ENCODE results near the gene FARS2. TPM values are rescaled to one million over a fixed set of nuclear protein-coding genes. Genes with fewer than 3 reads are reported as not detected.

The FARS2 gene
- total and polyA plus RNA-seq, 2 donors (not counting 1 experiment from before 2014, with no cell fraction given) = 33.0 to 35.5 TPM

- POLR2A ChIA-PET = no interaction called here
- no peak overlapping the region for H3K27ac Mint-ChIP-seq
- H3K9me3 Mint-ChIP-seq (ENCODE audit: insufficient read depth) = no peaks in the 10 kb centered on the region
- peaks cover 18% of the 10 kb centered on the region for H3K4me1 Mint-ChIP-seq
- Histone ChIP-seq H2AFZ (ENCODE audit: insufficient read depth, low read depth, low read length, poor library complexity, severe bottlenecking) (no peak overlapping the region), H3K9ac (ENCODE audit: low read length) (no peak overlapping the region), H3K4me3 (ENCODE audit: control extremely low read depth in 1 of 5, extremely low read depth in 1 of 5, insufficient read depth in 1 of 5, low read depth in 2 of 5, low read length in 4 of 5) (no peak overlapping the region), H3K9me3 (ENCODE audit: control extremely low read depth in 1 of 3, control insufficient read depth in 2 of 3, insufficient read depth in 1 of 3, low read length in 2 of 3) (no peaks in the 10 kb centered on the region), H4K20me1 (ENCODE audit: control insufficient read depth, insufficient read depth, low read length, poor library complexity, severe bottlenecking) (no peaks in the 10 kb centered on the region), H3K79me2 (ENCODE audit: control insufficient read depth, insufficient read depth, low read length) (no peaks in the 10 kb centered on the region), H3K27ac (ENCODE audit: low read length in 2 of 2) (no peak overlapping the region), H3K27me3 (replicated peaks in 1 of 4; ENCODE audit: control extremely low read depth in 1 of 4, control insufficient read depth in 3 of 4, insufficient read depth in 4 of 4, low read length in 3 of 4) (no peaks in the 10 kb centered on the region), H3K36me3 (replicated peaks in 1 of 2; ENCODE audit: control extremely low read depth in 1 of 2, control insufficient read depth in 1 of 2, extremely low read depth in 1 of 2, insufficient read depth in 2 of 2, low read length in 1 of 2) (no peaks in the 10 kb centered on the region), H3K4me1 (ENCODE audit: control insufficient read depth in 2 of 2, insufficient read depth in 2 of 2, low read length in 2 of 2) (peaks cover 5% of the 10 kb centered on the region in 2 donors), H3K4me2 (replicated peaks; ENCODE audit: low read depth, low read length, poor library complexity, severe bottlenecking) (no peak overlapping the region)
- no peaks in the 10 kb centered on the region for H3K27me3 Mint-ChIP-seq
- H3K4me3 Mint-ChIP-seq = no peak overlapping the region
- TF ChIP-seq CTCF (IDR thresholded peaks at IDR 0.05) = no peak
- no peak for TF ChIP-seq EZH2 (IDR thresholded peaks at IDR 0.05; ENCODE audit: borderline replicate concordance, insufficient read depth, low read depth, low read length, poor library complexity, severe bottlenecking)
- intact Hi-C loops (cut with micrococcal nuclease) = no loop called here
- DNase-seq (no peak), ATAC-seq (ENCODE audit: low read depth) (no peak)
- WGBS (ENCODE audit: insufficient coverage) = no CpG with 5 or more reads among the region's 2 CpGs
- CTCF ChIA-PET = no interaction called here
Observed at GRCh38 chr6:5520796-5521195, 259.5 kb downstream of the FARS2 start.

- no peak overlapping the region for H3K9ac ChIP-seq (ENCODE audit: low read length)
- H3K27me3 ChIP-seq (replicated peaks in 1 of 4; ENCODE audit: control extremely low read depth in 1 of 4, control insufficient read depth in 3 of 4, insufficient read depth in 4 of 4, low read length in 3 of 4) = no peaks in the 10 kb centered on the region
- H2AFZ ChIP-seq (ENCODE audit: insufficient read depth, low read depth, low read length, poor library complexity, severe bottlenecking) = no peak overlapping the region
- ChIA-PET CTCF (no interaction called here), POLR2A (no interaction called here)
- H3K4me1 ChIP-seq (ENCODE audit: control insufficient read depth in 2 of 2, insufficient read depth in 2 of 2, low read length in 2 of 2) = peaks cover 5% of the 10 kb centered on the region in 2 donors
- no peaks in the 10 kb centered on the region for H3K79me2 ChIP-seq (ENCODE audit: control insufficient read depth, insufficient read depth, low read length)
- no peaks in the 10 kb centered on the region for H3K9me3 Mint-ChIP-seq (ENCODE audit: insufficient read depth)
- H3K36me3 ChIP-seq (replicated peaks in 1 of 2; ENCODE audit: control extremely low read depth in 1 of 2, control insufficient read depth in 1 of 2, extremely low read depth in 1 of 2, insufficient read depth in 2 of 2, low read length in 1 of 2) = no peaks in the 10 kb centered on the region
- no peaks in the 10 kb centered on the region for H3K27me3 Mint-ChIP-seq
- H3K27ac ChIP-seq (ENCODE audit: low read length in 2 of 2) = no peak overlapping the region
- no peak overlapping the region for H3K4me3 Mint-ChIP-seq
- TF ChIP-seq EZH2 (IDR thresholded peaks at IDR 0.05; ENCODE audit: borderline replicate concordance, insufficient read depth, low read depth, low read length, poor library complexity, severe bottlenecking) (no peak), CTCF (IDR thresholded peaks at IDR 0.05) (no peak)
- 71% methylated on average over 2 of the region's 3 CpGs for WGBS (ENCODE audit: insufficient coverage)
- no peak overlapping the region for H3K4me3 ChIP-seq (ENCODE audit: control extremely low read depth in 1 of 5, extremely low read depth in 1 of 5, insufficient read depth in 1 of 5, low read depth in 2 of 5, low read length in 4 of 5)
- no peaks in the 10 kb centered on the region for H4K20me1 ChIP-seq (ENCODE audit: control insufficient read depth, insufficient read depth, low read length, poor library complexity, severe bottlenecking)
- no peak for DNase-seq
- peaks cover 15% of the 10 kb centered on the region for H3K4me1 Mint-ChIP-seq
- no peak for ATAC-seq (ENCODE audit: low read depth)
- intact Hi-C loops (cut with micrococcal nuclease) = no loop called here
- no peaks in the 10 kb centered on the region for H3K9me3 ChIP-seq (ENCODE audit: control extremely low read depth in 1 of 3, control insufficient read depth in 2 of 3, insufficient read depth in 1 of 3, low read length in 2 of 3)
- H3K4me2 ChIP-seq (replicated peaks; ENCODE audit: low read depth, low read length, poor library complexity, severe bottlenecking) = no peak overlapping the region
- no peak overlapping the region for H3K27ac Mint-ChIP-seq
Observed at GRCh38 chr6:5521322-5521721, 260.0 kb downstream of the FARS2 start.
